ENCODE measurements around the gene EIF4B.

- TF ChIP-seq, protein P1, sequence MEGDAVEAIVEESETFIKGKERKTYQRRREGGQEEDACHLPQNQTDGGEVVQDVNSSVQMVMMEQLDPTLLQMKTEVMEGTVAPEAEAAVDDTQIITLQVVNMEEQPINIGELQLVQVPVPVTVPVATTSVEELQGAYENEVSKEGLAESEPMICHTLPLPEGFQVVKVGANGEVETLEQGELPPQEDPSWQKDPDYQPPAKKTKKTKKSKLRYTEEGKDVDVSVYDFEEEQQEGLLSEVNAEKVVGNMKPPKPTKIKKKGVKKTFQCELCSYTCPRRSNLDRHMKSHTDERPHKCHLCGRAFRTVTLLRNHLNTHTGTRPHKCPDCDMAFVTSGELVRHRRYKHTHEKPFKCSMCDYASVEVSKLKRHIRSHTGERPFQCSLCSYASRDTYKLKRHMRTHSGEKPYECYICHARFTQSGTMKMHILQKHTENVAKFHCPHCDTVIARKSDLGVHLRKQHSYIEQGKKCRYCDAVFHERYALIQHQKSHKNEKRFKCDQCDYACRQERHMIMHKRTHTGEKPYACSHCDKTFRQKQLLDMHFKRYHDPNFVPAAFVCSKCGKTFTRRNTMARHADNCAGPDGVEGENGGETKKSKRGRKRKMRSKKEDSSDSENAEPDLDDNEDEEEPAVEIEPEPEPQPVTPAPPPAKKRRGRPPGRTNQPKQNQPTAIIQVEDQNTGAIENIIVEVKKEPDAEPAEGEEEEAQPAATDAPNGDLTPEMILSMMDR (IDR thresholded peaks at IDR 0.05), result no peak
- TF ChIP-seq EZH2 (IDR thresholded peaks at IDR 0.05) (no peak), EZH2phosphoT487 (IDR thresholded peaks at IDR 0.05) (no peak)
These were observed 45.7 kb downstream of the EIF4B start for GRCh38 chr12:53051881-53052412.

All from neural progenitor cell (in vitro differentiated cells).